GM18505 (cell line): ENCODE data around the gene MACROD2.

Experiments used
- ATAC-seq: cut with Tn5 transposase; IDR thresholded peaks from one replicate; pipeline ENCODE4 v1.9.1; 2021; ENCODE audit not compliant: unreplicated experiment
- POLR2A ChIP-seq: IDR thresholded peaks from 4 replicates; pipeline ENCODE4 v1.6.1; 2011; ENCODE audit warnings: borderline replicate concordance; ENCODE audit not compliant: insufficient read depth, insufficient read length; ENCODE audit errors: extremely low read depth

The MACROD2 gene

GRCh38 chr20:15222502-15223330 is 1227.4 kb downstream of the MACROD2 start:
- ATAC-seq, result no peak
- TF ChIP-seq POLR2A, result no peak

- ATAC-seq, result no peak
Measured at GRCh38 chr20:15224199-15224598, 1228.9 kb downstream of the MACROD2 start.

GRCh38 chr20:15227102-15227501 is 1231.8 kb downstream of the MACROD2 start:
- ATAC-seq, result no peak

More at GRCh38 chr20:15224199-15224598, 1228.9 kb downstream of the MACROD2 start:
- TF ChIP-seq POLR2A, result no peak

GRCh38 chr20:15232243-15232642 is 1236.9 kb downstream of the MACROD2 start:
- ATAC-seq, result no peak
- no peak for TF ChIP-seq POLR2A

More at GRCh38 chr20:15227102-15227501, 1231.8 kb downstream of the MACROD2 start:
- TF ChIP-seq POLR2A, result no peak

GRCh38 chr20:15235471-15236198 is 1240.3 kb downstream of the MACROD2 start:
- no peak for TF ChIP-seq POLR2A
- ATAC-seq, result no peak

GRCh38 chr20:15236812-15237211 is 1241.5 kb downstream of the MACROD2 start:
- ATAC-seq, result peak; percentile 81
- no peak for TF ChIP-seq POLR2A

- ATAC-seq, result no peak
- no peak for TF ChIP-seq POLR2A
Measured at GRCh38 chr20:15239542-15240206, 1244.4 kb downstream of the MACROD2 start.

GRCh38 chr20:15240801-15241200 is 1245.5 kb downstream of the MACROD2 start:
- ATAC-seq, result no peak
- no peak for TF ChIP-seq POLR2A

GRCh38 chr20:15241681-15242080 is 1246.4 kb downstream of the MACROD2 start:
- no peak for ATAC-seq
- no peak for TF ChIP-seq POLR2A

GRCh38 chr20:15242773-15243172 is 1247.5 kb downstream of the MACROD2 start:
- no peak for TF ChIP-seq POLR2A
- ATAC-seq, result no peak

GRCh38 chr20:15245896-15246295 is 1250.6 kb downstream of the MACROD2 start:
- no peak for ATAC-seq
- no peak for TF ChIP-seq POLR2A

GRCh38 chr20:15248618-15249395 is 1253.5 kb downstream of the MACROD2 start:
- ATAC-seq, result peak; percentile 85
- no peak for TF ChIP-seq POLR2A

GRCh38 chr20:15251171-15251570 is 1255.9 kb downstream of the MACROD2 start:
- ATAC-seq, result no peak
- no peak for TF ChIP-seq POLR2A
